ENCODE data around the gene KRABD2.
"Not testable (repeated sequence)": the region's sequence is repeated elsewhere in the genome, so short reads cannot be mapped to it uniquely, and the experiment has no call there.

Gene KRABD2

DNA sequence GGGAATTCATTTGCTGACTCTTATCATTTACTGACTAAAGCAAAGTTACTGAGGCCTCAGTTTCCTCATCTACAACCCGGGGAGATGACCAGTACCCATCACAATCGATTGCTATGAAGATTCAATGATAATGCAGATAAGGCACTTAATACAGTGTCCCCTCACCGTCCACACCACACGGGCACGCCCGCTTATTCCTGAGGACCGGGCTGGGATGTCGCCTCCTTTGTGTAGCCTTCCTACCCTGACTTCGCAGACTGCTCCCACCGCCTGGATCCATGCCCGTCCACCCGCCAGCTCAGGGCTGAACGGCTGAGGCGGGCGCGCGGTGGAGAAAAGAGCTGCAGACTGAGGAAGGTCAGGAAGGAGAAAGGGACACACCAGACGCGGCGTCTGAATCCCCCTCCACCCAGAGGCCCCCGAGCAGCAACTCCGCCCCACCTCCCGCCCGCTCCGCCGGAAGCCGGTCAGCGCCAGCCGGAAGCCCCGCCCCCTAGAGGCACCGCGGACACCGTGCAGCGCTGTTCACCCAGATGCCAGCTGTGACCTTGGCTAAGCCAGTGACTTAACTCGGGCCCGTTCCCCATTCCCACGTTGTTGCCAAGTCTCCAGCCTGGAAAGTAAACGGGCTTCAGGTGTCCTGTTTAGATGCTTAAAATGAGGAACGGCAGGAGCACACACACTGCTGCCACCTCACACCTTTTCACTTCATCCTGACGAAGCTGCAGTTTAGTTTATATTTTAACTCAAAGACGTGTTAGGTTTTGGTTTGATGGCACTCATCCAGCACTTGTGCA is at the start of gene KRABD2:
TSS of gene KRABD2 (minus strand) at position 434 of the 797 bp plus-strand sequence.
- peak; percentile 90 for DNase-seq (ENCODE audit: low read depth)

DNA sequence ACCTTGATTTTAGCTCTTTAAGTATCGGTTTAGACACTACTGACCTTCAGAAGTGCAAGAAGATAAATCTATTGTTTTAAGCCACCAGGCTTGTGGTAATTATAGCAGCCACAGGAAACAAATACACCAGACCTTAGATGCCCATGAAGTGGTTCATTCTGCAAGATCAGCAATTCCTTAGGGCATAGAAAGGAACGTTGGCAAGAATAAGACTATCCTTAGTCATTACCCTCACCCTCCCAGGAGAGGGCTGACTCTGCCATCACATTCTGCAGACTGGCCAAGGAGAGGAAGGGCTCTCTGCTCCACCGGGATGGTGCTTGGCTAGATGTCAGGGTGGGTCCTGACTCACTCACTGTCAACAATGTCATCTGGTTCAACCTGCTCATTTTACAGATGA is 45.1 kb upstream of the KRABD2 start:
- DNase-seq (ENCODE audit: low read depth), result no peak

DNA sequence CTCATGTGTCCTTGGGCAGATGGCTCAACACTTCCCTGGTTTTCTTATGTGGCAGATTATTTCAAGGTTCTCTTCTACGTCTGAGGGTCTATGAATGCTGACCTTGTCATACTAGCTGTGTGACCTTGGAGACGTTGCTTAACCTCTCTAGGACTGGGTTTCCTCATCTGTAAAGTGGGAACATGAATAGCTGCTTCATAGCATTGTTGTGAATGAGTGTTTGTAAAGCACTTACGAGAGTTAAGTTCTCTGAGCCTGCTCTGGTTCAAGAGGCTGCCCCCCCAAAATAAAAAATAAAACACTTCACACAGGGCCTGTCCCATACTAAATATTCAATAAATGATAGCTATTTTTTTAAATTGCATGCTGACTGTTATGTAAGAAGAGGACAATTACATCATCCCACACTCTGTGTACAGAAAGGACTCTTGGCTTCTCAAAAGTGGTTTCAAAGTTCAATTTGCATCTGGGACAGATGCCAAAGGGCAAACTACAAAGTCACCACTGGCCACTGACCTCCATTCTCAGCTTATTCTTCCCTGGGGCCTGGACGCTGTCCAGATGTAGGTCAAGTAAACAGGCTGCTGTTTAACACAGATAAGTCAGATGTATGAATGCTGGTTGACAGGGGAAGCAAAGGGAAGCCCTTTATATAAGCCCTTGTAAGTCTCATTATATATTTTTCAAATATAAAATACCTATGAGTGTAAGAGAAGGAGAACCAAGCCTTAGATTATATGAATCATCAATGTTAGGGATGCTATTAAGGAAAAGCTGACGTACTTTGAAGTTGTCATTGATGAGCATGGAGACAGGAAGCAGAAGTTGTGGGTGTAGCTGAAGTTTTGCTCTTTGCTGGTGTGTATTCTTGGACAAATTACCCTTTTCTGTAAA is 43.8 kb upstream of the KRABD2 start:
- DNase-seq (ENCODE audit: low read depth), result no peak

DNA sequence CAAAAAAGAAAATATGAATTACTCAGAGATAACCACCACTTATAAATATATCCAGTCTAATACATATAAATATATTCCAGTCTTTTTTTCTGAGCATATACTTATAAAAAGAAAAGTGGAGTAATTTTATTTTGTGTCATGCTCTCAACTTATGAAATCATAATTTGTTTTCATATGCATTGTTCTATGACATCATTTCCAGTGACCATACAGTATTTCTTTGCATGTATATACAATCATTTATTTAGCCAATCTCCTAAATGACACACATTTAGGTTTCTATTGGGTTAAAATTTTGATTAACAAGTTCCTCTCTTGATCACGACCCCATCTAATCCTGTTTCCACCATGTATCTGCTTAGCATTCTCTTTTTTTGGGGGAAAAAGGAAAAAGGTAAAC is 42.8 kb upstream of the KRABD2 start:
- no peak for DNase-seq (ENCODE audit: low read depth)

DNA sequence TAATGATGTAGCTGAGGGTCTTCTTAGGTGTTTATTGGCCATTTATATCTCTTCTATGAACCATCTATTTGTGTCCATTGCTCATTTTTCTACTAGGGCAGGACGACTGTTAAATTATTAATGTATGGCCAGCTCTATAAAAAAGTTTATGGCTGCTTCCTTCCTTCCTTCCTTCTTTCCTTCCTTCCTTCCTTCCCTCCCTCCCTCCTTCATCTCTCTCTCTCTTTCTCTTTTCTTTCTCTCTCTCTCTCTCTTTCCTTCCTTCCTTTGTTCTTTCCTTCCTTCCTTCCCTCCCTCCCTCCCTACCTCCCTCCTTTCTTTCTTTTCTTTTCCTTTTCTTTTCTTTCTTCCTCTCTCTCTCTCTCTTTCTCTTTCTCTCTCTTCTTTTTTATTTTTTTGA is 42.0 kb upstream of the KRABD2 start:
- no peak for DNase-seq (ENCODE audit: low read depth)

DNA sequence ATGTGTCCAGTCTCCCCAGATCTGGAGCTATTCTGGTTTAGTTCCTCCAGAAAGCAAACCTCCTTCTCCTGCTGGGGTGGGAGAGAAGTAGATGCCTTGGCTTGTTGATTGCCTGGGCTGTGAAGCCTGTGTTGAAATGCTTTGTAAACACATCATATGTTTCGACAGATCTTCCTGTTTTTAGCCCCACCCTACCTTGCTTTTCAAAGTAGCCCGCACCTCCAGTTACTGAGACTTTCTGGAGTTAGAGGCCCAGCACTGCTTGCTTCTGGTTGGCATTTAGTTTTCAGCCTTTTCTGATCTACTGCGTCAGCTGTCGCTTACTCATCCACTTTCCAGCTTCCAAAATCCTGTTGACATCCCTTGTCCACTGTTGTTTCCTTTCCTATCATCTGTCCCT is 41.3 kb upstream of the KRABD2 start:
- no peak for DNase-seq (ENCODE audit: low read depth)

DNA sequence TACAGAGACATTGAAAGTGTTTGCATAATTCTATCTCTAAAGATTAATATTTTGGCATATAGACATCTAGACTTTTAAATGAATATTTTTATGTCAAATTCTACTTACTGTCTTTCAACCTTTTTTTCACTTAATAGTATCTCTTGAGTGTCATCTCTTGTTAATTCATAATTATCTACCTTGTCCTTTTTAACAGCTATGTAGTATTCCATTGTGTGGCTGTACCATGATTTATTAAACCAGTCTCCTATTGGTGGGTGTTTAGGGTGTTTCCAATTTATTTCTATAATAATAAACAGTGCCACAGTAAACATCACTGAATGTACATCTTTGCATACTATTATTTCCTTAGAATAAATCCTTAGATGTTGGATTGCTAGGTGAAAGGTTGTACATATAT is 37.4 kb upstream of the KRABD2 start:
- no peak for DNase-seq (ENCODE audit: low read depth)

DNA sequence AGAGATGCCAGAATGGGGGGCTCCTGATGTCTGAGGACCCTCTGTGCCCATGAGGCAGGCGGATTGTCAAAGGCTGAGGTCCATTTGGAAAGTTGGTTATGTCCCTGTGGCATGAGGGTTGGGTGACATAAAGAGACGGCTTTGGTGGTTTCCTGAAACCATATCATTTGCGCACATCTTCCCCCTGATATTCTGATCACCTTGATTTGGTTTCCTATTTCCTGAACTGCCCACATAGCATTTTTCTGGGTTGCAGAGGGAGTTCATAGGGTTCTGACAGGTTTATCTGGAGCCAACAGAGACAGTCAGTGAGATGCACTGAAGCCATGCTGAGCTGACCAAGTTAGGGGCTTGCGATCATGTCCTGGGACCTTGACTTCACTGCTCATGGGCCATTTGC is 36.8 kb upstream of the KRABD2 start:
- DNase-seq (ENCODE audit: low read depth), result no peak

DNA sequence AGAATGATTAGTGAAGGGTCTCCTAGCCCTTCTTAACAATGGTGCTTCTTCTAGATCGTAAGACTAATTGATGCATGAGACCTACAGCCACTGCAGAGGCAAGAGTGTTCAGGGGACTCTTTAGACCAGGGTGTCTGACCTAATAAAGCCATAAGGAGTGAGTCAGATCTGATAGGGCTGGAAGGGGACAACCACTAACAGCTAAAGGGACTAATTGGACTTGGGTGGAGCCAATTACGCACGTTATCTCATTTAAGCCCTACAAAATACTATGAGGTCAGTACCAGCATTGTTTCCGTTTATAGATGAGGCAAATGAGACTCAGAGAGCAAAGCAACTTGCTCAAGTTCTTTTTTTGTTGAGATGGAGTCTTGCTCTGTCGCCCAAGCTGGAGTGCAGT is 35.6 kb upstream of the KRABD2 start:
- DNase-seq (ENCODE audit: low read depth), result no peak

DNA sequence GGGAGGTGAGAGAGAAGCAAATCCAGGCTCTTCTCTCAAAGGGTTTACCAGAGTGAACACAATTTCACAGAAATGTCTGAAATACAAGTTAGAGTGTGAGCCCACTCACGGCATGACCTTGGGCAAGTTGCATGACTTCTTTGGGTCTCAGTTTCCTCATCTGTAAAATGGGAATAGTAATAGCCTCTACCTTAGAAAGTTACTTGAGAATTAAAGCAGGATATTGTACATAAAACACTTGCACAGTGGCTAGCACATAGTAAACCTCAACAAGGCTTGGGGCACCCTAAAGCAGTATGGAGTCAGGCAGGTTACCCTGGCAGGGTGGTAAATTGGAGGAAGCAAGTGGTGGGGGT is 34.4 kb upstream of the KRABD2 start:
- no peak for DNase-seq (ENCODE audit: low read depth)

DNA sequence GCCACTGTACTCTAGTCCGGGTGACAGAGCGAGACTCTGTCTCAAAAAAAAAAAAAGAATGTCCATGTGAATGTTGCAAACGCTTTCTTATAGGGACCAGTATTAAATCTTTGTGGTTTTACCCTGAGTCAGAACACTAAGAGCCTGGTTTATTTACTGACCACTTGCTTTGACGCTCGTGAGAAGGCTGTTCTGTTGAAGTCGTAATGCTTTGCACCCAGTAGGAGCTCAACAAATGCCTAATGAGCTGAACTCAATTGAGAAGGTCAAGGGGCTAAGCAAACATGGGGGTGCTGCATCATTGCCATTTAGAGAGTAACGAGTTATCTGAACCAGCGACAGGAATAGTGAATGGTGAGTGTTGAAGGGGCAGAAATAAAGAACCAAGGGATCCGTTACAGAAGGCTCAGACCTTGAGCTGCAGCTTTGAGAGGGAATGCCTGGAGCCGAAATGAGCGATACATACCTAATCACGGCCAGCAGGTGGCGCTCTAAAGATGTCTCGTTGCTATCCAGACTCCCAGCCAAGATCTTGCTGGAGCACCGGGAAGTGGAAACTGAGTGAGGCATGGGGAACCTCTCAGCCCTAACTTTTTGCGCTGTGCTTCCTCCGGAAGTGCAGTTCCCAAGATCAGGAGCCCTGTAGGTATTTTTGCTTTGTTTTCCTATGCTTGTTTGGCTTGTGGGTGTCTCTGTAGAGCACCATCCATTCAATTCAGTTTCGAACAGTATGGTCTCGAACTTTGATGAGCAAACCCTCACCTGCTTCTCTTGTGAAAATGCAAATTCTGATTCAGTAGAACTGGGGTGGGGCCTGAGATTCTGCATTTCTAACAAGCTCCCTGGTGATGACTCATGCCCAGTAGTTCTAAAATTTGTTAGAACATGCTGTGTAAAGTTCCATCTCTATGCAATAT is 33.7 kb upstream of the KRABD2 start:
- peak; percentile 73 for DNase-seq (ENCODE audit: low read depth)

DNA sequence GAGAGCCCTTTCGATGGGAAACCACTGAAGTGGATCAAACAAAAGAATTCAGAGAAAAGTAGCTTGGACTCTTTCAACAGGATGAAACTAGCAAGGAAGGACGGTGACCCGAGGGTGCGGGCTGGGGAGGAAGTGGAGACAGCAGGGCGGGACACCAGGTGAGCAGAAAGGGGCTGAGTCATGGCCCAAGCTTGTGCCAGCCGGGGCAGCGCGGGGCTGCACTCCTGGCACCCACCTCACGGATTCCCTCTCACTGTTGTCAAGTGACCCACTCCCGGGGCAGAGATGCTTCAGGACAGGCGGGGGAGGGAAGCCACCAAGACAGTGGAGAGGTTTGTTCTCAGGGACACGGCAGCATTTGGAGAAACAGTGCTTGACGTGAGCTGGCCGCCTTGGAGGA is 31.9 kb upstream of the KRABD2 start:
- no peak for DNase-seq (ENCODE audit: low read depth)

DNA sequence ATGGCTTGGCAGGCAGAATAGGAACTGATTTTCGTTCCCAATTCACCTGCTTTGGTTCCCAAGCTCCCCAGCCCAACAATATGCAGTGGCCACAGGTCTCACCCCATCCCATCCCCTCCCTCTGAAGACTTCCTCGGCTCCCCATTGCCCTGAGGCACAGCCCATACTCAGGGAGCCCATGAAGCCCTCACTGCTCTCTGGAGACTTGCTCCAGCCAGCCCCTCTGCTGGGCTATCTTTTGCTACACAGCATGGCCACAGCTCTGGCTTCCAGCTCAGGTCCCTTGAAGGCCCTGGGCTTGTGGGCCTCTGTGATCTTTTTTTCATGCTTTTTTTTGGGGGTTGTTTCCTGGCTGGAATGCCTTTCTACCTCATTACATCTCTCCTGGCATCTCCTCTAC is 29.7 kb upstream of the KRABD2 start:
- no peak for DNase-seq (ENCODE audit: low read depth)

DNA sequence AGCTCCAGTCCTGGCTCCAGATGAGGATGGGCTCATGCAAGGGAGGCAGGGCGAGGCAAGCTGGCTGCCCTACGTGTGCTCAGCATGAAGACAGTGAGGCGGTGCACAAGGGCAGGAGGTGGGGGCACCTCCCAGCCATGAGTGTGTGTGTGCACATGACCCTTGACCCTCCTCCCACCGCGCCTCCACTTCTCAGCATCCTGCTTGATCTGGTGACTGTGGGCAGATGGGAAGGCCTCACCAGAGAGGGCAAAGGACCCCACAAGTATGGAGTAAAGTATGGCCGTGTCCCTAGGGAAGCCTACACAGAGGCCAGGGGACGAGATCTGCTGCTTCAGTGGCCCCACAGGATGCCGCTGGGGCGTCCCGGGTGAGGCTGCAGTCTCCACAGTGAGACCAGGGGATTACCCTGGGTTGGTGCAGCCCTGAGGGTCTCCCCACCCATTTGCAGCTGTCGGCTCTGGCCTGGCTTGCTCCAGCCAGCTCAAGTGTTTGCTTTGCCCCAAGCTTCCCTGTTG is 29.1 kb upstream of the KRABD2 start:
- no peak for DNase-seq (ENCODE audit: low read depth)

DNA sequence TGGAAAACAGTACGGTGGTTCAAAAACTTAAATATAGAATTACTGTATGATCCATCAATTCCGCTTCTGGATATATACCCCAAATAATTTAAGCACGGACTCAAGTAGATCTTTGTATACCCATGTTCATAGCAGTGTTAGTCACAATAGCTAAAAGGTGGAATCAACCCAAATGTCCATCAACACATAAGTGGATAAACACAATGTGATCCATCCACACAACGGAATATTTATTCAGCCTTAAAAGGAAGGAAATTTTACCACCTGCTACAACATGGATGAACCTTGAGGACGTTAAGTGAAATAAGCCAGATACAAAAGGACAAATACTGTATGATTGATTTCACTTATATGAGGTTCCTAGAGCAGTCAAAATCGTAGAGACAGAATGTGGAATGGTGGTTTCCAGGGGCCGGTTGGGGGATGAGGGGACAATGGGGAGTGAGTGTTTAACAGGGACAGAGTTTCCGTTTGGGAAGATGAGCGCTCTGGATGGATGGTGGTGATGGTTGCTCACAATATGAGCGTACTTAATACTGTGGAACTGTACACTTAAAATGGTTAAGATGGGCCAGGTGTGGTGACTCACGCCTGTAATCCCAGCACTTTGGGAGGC is 26.5 kb upstream of the KRABD2 start:
- DNase-seq (ENCODE audit: low read depth), result no peak

DNA sequence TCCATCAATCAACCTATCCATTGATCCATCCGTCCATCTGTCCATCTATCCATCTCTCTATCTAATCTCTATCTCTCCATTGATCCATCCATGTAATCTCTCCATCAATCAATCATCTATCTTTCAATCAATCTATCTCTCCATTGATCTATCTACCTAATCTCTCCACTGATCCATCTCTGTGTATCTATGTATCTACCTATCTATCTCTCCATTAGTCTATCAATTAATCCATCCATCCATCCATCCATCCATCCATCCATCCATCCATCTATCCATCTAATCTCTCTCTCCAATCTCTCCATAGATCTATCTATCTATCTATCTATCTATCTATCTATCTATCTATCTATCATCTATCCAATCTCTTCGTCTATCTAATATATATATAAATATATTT is 24.6 kb upstream of the KRABD2 start:
- no peak for DNase-seq (ENCODE audit: low read depth)

DNA sequence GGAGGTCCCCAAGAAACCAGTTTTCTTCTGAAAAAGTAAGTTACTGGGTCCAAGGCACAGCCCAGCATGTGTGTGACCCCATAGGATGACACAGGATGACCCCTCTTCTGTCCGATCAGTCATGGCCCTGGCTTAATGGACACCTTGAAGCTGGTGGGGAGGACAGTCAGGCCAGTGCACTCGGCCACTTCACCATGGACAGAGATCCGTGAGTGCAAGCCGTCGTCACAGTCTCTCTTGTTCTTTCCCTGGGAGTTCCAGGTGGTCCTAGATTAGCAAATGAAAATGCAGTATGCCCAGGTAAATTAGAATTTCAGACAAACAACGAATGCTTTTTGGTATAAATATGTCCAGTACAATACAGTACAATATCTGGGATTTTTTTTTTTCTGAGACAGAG is 22.5 kb upstream of the KRABD2 start:
- DNase-seq (ENCODE audit: low read depth), result no peak

DNA sequence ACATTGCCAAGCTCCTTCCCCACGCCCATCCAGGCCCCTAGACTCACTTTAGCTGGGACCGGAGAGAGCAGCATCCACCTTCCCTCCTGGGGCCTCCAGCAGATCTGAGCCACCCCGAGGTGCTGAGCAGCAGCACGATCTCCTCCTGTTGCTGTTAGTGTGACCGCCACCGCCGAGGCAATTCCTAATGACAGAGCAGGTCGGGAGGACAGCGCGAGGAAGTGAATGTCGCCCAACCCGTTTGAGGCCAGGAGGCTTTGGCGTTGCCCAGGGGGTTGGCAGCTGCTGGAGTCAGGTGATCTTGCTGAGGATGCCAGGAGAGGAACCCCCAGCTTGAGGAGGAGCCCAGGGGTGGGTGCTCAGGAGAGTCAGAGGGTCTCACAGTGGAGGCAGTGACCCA is 21.1 kb upstream of the KRABD2 start, which contains the start of gene RNF222:
TSS of gene RNF222 (minus strand) at position 192 of the 400 bp plus-strand sequence. CDS start 4,366 bp downstream, outside the sequence.
- DNase-seq (ENCODE audit: low read depth), result no peak

DNA sequence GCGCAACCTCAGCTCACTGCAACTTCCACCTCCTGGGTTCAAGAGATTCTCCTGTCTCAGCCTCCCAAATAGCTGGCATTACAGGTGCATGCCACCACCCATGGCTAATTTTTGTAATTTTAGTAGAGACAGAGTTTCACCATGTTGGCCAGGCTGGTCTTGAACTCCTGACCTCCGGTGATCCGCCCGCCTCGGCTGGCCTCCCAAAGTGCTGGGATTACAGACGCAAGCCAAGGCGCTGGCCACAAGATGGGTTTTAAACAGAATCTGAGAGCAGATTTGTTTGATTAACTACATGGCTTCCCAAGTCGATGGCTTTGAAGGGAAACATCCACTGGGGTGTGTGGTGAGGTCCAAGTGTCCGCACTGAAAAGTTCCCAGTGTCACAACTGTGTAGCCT is 18.0 kb upstream of the KRABD2 start:
- not testable (repeated sequence) for DNase-seq (ENCODE audit: low read depth)

DNA sequence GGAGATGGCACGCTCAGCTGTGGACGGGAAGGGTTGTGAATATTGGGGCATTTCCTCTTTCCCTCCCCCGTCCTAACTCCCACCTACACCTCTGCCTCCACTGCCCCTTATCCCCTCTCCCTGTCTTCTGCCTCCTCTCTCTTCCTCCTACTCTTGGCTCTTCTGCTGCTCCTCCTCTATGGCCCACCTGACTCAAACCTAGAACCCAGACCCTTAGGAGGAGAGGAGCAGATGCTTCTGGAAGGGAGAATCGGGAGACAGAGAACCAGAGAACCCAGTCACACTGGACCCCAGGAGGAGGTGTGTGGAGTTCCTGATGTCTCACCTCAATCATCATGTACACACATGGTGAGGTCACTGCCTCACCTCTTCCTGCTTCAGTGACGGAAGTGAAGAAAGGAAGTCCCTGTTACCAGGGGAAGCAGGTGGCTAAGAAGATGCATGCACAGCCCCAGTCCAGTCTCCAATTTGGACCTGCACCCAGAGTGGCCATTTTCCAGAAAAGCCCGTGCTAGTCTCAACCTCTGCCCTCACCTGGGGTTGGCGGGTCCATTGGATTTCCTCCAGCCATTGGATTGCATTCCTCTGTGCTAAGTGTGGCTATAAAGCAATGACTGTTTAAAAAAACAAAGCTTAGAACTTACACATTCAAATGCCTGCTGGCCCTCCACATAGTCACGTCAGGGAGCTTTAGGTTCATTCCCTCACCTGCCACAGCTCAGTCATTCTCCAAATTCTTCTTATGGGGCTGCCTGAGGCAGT is 17.1 kb upstream of the KRABD2 start:
- DNase-seq (ENCODE audit: low read depth), result no peak
